Calu3 (cell line): ENCODE data around the gene LAMA2. TPM values are rescaled to one million over a fixed set of nuclear protein-coding genes. Genes with fewer than 3 reads are reported as not detected.

Experiments
- BruUV-seq: library from RNA; stranded (reverse); fragments of 400-500 nt; replicated peaks from 2 replicates; lab custom pipeline; 2021; lab: Mats Ljungman, UMichigan
- CTCF ChIA-PET: fragments of 300-600 bp; sonication (Branson Sonifier 250); formaldehyde crosslinking; loops from one replicate; lab custom pipeline; 2022; ENCODE audit warnings: antibody characterized with exemption; lab: Charles Lee
- DNase-seq: peaks from one replicate; pipeline ENCODE4 v3.0.0; 2022
- H3K27ac Mint-ChIP-seq: one replicate; pipeline ENCODE4 v1.8.0; 2022; ENCODE audit warnings: mixed read lengths; ENCODE audit not compliant: unreplicated experiment
- H3K27me3 Mint-ChIP-seq: one replicate; pipeline ENCODE4 v1.8.0; 2022; ENCODE audit warnings: mixed read lengths; ENCODE audit not compliant: unreplicated experiment
- H3K36me3 Mint-ChIP-seq: one replicate; pipeline ENCODE4 v1.8.0; 2022; ENCODE audit warnings: mild to moderate bottlenecking, moderate library complexity, mixed read lengths; ENCODE audit not compliant: insufficient read depth, unreplicated experiment
- H3K4me1 Mint-ChIP-seq: one replicate; pipeline ENCODE4 v1.8.0; 2022; ENCODE audit warnings: mild to moderate bottlenecking, low read depth, mixed read lengths; ENCODE audit not compliant: unreplicated experiment
- H3K4me3 Mint-ChIP-seq: one replicate; pipeline ENCODE4 v1.8.0; 2022; ENCODE audit warnings: mild to moderate bottlenecking, low read depth, moderate library complexity, mixed read lengths; ENCODE audit not compliant: unreplicated experiment
- H3K9me3 Mint-ChIP-seq: one replicate; pipeline ENCODE4 v1.8.0; 2022; ENCODE audit warnings: low read depth, mixed read lengths; ENCODE audit not compliant: unreplicated experiment
- intact Hi-C: fragments of 100-400 bp; cut with micrococcal nuclease; formaldehyde crosslinking; loops from one replicate; pipeline ENCODE4 v1.10.0; 2022; ENCODE audit not compliant: unreplicated experiment
- total RNA-seq: library from RNA; stranded (reverse); gene quantifications from 2 replicates; pipeline ENCODE4 v1.2.3, GENCODE V29; 2022
- TF ChIP-seq, protein P1 (sequence below): fragments of 200-600 bp; IDR thresholded peaks from one replicate; pipeline ENCODE4 v1.8.0; 2022; ENCODE audit warnings: antibody characterized with exemption; ENCODE audit not compliant: unreplicated experiment

Gene LAMA2
- total RNA-seq, 1 experiment from 2014 or later = 0.80 TPM

DNA sequence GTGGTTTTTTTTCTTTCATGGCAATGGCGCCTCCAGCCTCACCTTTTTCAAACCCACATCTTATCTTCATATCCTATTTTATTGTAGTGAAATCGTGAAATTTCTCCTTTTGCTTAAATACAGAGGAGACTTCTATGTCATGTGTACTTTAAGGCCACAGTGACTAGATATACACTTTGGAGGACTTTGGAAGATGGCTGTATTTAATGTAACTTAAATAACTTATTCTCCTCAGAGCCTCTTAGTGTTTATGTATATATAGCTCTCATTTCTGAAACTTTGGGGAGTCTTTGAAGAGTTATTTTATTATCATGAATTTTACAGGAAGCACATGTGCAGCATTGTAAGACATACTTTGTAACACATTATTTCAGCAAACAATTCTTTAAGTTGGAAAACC is 968 bp downstream of the LAMA2 start:
- Mint-ChIP-seq H3K27ac (no peak overlapping the region), H3K4me3 (no peak overlapping the region), H3K27me3 (no peaks in the 10 kb centered on the region), H3K9me3 (no peaks in the 10 kb centered on the region), H3K4me1 (no peaks in the 10 kb centered on the region), H3K36me3 (no peaks in the 10 kb centered on the region)
- DNase-seq = no peak
- TF ChIP-seq, protein P1, sequence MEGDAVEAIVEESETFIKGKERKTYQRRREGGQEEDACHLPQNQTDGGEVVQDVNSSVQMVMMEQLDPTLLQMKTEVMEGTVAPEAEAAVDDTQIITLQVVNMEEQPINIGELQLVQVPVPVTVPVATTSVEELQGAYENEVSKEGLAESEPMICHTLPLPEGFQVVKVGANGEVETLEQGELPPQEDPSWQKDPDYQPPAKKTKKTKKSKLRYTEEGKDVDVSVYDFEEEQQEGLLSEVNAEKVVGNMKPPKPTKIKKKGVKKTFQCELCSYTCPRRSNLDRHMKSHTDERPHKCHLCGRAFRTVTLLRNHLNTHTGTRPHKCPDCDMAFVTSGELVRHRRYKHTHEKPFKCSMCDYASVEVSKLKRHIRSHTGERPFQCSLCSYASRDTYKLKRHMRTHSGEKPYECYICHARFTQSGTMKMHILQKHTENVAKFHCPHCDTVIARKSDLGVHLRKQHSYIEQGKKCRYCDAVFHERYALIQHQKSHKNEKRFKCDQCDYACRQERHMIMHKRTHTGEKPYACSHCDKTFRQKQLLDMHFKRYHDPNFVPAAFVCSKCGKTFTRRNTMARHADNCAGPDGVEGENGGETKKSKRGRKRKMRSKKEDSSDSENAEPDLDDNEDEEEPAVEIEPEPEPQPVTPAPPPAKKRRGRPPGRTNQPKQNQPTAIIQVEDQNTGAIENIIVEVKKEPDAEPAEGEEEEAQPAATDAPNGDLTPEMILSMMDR = no peak
- no TSS peak for BruUV-seq
- CTCF ChIA-PET = no interaction called here
- intact Hi-C loops = no loop called here

DNA sequence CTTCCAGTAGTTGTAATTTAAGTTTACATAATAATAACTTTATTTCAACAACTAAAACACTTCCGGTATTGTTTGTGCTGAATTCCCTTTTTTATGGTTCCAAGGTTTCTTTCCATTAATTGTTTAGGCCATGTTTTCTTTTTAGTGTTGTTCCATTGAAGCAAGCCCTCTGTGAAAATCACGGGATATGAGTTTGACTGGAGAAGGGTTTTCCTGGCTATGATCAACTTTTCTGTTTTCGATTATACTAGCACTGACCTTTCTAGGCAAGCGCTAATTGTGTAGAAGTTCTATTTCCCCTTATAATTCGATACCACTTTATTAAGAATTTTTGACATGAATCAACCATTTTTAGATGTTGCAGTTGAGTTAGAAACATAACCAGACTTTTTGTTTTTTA is 2.4 kb downstream of the LAMA2 start:
- H3K27ac Mint-ChIP-seq = no peak overlapping the region
- BruUV-seq = no TSS peak
- no peaks in the 10 kb centered on the region for H3K36me3 Mint-ChIP-seq
- CTCF ChIA-PET = no interaction called here
- DNase-seq = no peak
- no peak overlapping the region for H3K4me3 Mint-ChIP-seq
- H3K27me3 Mint-ChIP-seq = no peaks in the 10 kb centered on the region
- intact Hi-C loops = no loop called here
- H3K4me1 Mint-ChIP-seq = no peaks in the 10 kb centered on the region
- TF ChIP-seq, protein P1 = no peak
- no peaks in the 10 kb centered on the region for H3K9me3 Mint-ChIP-seq

DNA sequence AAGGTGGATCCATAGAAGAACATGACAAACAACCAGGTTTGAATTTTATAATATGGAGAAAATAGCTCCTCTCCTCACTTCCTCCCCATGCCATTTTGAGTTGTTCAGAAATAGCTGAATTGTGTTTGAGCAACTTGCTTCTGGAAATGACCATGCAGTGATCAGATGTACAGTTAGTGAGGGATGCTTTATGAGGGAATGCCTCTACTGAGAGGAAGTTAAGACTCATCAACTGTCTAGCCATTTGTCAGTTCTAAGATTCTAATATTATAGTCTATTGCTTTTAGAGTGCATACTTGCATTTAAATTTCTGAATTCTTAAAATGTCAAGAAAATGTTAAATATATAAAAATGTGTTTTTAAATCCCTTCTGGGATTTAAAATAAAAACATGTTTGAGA is 3.8 kb downstream of the LAMA2 start:
- DNase-seq = no peak
- H3K36me3 Mint-ChIP-seq = no peaks in the 10 kb centered on the region
- H3K9me3 Mint-ChIP-seq = no peaks in the 10 kb centered on the region
- CTCF ChIA-PET = no interaction called here
- no peak overlapping the region for H3K27ac Mint-ChIP-seq
- BruUV-seq = no TSS peak
- TF ChIP-seq, protein P1 = no peak
- no peak overlapping the region for H3K4me3 Mint-ChIP-seq
- no peaks in the 10 kb centered on the region for H3K4me1 Mint-ChIP-seq
- no peaks in the 10 kb centered on the region for H3K27me3 Mint-ChIP-seq
- intact Hi-C loops = no loop called here

DNA sequence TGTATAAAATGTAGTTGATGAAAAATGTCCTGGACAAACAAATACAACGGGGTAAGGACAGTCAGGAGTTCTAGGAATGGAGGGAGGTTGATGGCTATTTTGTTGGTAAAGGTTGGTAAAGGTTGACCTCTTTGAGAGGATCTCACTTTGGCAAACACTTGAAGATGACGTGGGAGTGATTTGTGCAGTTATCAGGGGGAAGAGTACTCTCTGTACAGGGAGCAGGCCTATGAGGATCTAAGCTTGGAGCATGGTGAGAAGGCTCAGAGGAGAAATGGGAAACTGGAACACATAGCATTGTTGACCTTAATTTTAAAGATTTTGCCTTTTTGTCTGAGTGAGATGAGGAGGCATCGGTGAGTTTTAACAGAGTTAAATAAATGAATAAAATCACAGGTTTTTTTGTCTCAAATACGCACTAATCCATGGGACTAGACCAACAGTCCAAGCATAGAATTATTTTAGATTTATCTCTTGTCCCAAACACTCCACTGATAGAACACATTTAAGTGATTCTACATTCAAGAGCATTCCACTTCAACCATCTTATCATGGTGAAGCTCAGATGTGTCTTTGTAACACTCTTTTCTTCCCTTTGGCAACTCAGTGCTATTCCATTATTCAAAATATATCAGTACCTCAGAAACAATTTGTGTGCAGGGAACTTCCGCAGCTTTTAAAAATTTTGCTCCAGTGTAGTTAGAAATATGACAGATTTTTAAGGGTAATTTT is 5.7 kb downstream of the LAMA2 start:
- Mint-ChIP-seq H3K36me3 (no peaks in the 10 kb centered on the region), H3K9me3 (no peaks in the 10 kb centered on the region), H3K27me3 (no peaks in the 10 kb centered on the region), H3K4me1 (no peaks in the 10 kb centered on the region), H3K27ac (no peak overlapping the region), H3K4me3 (no peak overlapping the region)
- TF ChIP-seq, protein P1 = no peak
- no TSS peak for BruUV-seq
- CTCF ChIA-PET = interaction anchor here (0.5 kb wide), 1 partner anchor 429 kb away, joined by 3 read pairs; no protein-coding TSS in a partner anchor
- DNase-seq = no peak
- intact Hi-C loops = no loop called here
